K562 (cell line): ENCODE measurements around the gene MAN1B1. TPM values are rescaled to one million over a fixed set of nuclear protein-coding genes. Genes with fewer than 3 reads are reported as not detected.
A peak's percentile ranks its signal among the peaks of the same experiment; 100 is the strongest.

Experiments
- ERF ChIP-seq: fragments of 450-650 bp; formaldehyde crosslinking; IDR thresholded peaks from 2 replicates; pipeline ENCODE4 v1.4.0; 2020; ENCODE audit warnings: mild to moderate bottlenecking, mixed read lengths
- FOSL1 ChIP-seq: fragments of 200-800 bp; sonication (Bioruptor generic); conservative IDR thresholded peaks from 2 replicates; pipeline ENCODE4 v1.6.1; 2016; ENCODE audit warnings: missing genetic modification characterization, missing compliant biosample characterization
- HDAC6 ChIP-seq: IDR thresholded peaks from 2 replicates; pipeline ENCODE4 v1.6.1; 2012; ENCODE audit warnings: low read depth, mild to moderate bottlenecking, control low read depth, inconsistent platforms, low read length, moderate library complexity
- HLTF ChIP-seq: fragments of 450-650 bp; IDR thresholded peaks from 2 replicates; pipeline ENCODE4 v1.6.1; 2016
- HNRNPK ChIP-seq: fragments of 200-400 bp; formaldehyde crosslinking; IDR thresholded peaks from one replicate; pipeline ENCODE4 v1.6.1; 2018; ENCODE audit warnings: mild to moderate bottlenecking, low read depth, low read length; ENCODE audit not compliant: poor library complexity, severe bottlenecking
- MBD1 ChIP-seq: fragments of 250-450 bp; sonication (Bioruptor Pico); IDR thresholded peaks from 2 replicates; pipeline ENCODE4 v1.8.0; 2022; ENCODE audit warnings: inconsistent platforms
- MIER1 ChIP-seq: fragments of 450-650 bp; IDR thresholded peaks from 2 replicates; pipeline ENCODE4 v1.6.1; 2016; ENCODE audit warnings: antibody characterized with exemption, mild to moderate bottlenecking, low read depth
- RBM15 ChIP-seq: fragments of 200-400 bp; formaldehyde crosslinking; IDR thresholded peaks from 2 replicates; pipeline ENCODE4 v1.6.1; 2018; ENCODE audit warnings: mild to moderate bottlenecking, low read length, moderate library complexity; ENCODE audit not compliant: insufficient read depth
- RFX5 ChIP-seq: IDR thresholded peaks from 2 replicates; pipeline ENCODE4 v1.6.1; 2011; ENCODE audit warnings: low read depth, mild to moderate bottlenecking, improper control_type of control experiment, low read length
- RHOXF2B ChIP-seq: fragments of 250-450 bp; sonication (Bioruptor Pico); conservative IDR thresholded peaks from 2 replicates; pipeline ENCODE4 v1.5.1; 2021
- SIX5 ChIP-seq, 2 experiments: IDR thresholded peaks; 2 replicates each; pipeline ENCODE4 v1.6.1; 2011; ENCODE audit warnings: low read length in 2 of 2, borderline replicate concordance in 1 of 2, low read depth in 1 of 2, mild to moderate bottlenecking in 1 of 2, moderate library complexity in 1 of 2; ENCODE audit not compliant: insufficient read depth in 1 of 2
- SMAD3 ChIP-seq: fragments of 450-650 bp; formaldehyde crosslinking; conservative IDR thresholded peaks from 2 replicates; pipeline ENCODE4 v1.4.0; 2020; ENCODE audit warnings: mild to moderate bottlenecking
- TEAD1 ChIP-seq, 2 experiments: fragments of 450-650 bp in 1 of 2; sonication (generic) in 1 of 2; formaldehyde crosslinking; IDR thresholded peaks; 2 replicates each; pipeline versions ENCODE4 v1.4.0 to v1.8.0; 2020 to 2022; ENCODE audit warnings: mild to moderate bottlenecking in 2 of 2, missing genetic modification reagents in 1 of 2
- XRCC4 ChIP-seq: IDR thresholded peaks from one replicate; pipeline ENCODE4 v1.6.1; 2011; ENCODE audit not compliant: insufficient read depth, insufficient read length; ENCODE audit errors: extremely low read depth
- ZC3H8 ChIP-seq: fragments of 450-650 bp; IDR thresholded peaks from 2 replicates; pipeline ENCODE4 v1.6.1; 2017
- ZNF431 ChIP-seq: sonication (generic); formaldehyde crosslinking; IDR thresholded peaks from 2 replicates; pipeline ENCODE4 v1.8.0; 2022; ENCODE audit warnings: mild to moderate bottlenecking, missing genetic modification reagents
- ZNF444 ChIP-seq: fragments of 250-450 bp; sonication (Bioruptor Pico); IDR thresholded peaks from 2 replicates; pipeline ENCODE4 v1.4.0; 2020; ENCODE audit warnings: mild to moderate bottlenecking, moderate library complexity
- ZNF584 ChIP-seq: fragments of 200-800 bp; sonication (Bioruptor generic); IDR thresholded peaks from 2 replicates; pipeline ENCODE4 v1.6.1; 2016; ENCODE audit warnings: low read depth, mild to moderate bottlenecking, missing genetic modification characterization, missing compliant biosample characterization
- ZSCAN29 ChIP-seq: fragments of 450-650 bp; IDR thresholded peaks from 2 replicates; pipeline ENCODE4 v1.6.1; 2017
- polyA plus RNA-seq, 8 experiments: library from polyadenylated mRNA; depleted of rRNA in 4 of 8; stranded (reverse) in 5 of 8; unstranded in 3 of 8; fragments of >200 nt; fragmentation: Nextera tagmentation in 2 of 8; fragmentation: Illumina TruSeq in 1 of 8; extraction: Ambion mirVana in 2 of 8; extraction: Trizol in 1 of 8; gene quantifications; 2 replicates each; pipeline versions ENCODE4 v1.2.1 to v1.2.3, GENCODE V29; 2011 to 2014; ENCODE audit warnings: inconsistent platforms in 1 of 8, missing spikeins in 1 of 8
- total RNA-seq, 7 experiments: library from RNA; depleted of rRNA in 6 of 7; stranded (reverse); fragments of >200 nt in 6 of 7; fragmentation: Illumina TruSeq in 2 of 7; extraction: Trizol in 2 of 7; gene quantifications; 2 replicates each; pipeline versions ENCODE4 v1.2.1 to v1.2.3, GENCODE V29; 2011 to 2021; ENCODE audit warnings: low replicate concordance in 1 of 7
- TF ChIP-seq, protein P1 (sequence below): sonication (generic); formaldehyde crosslinking; IDR thresholded peaks from 2 replicates; pipeline ENCODE4 v1.8.1; 2022; ENCODE audit warnings: missing genetic modification reagents
- TF ChIP-seq, protein P2 (sequence below): fragments of 450-650 bp; IDR thresholded peaks from 2 replicates; pipeline ENCODE4 v1.6.1; 2018; ENCODE audit not compliant: partially characterized antibody
- TF ChIP-seq, protein P3 (sequence below): fragments of 450-650 bp; conservative IDR thresholded peaks from 2 replicates; pipeline ENCODE4 v1.6.1; 2016; ENCODE audit warnings: missing genetic modification characterization, low read depth, mild to moderate bottlenecking, missing compliant biosample characterization, moderate library complexity

Gene MAN1B1
- total and polyA plus RNA-seq, 9 of the 15 experiments (the other 6 are each of a cell fraction or from before 2014, with no cell fraction given) = 0.55 to 36.6 (median 27.3) TPM

- TF ChIP-seq, protein P1, sequence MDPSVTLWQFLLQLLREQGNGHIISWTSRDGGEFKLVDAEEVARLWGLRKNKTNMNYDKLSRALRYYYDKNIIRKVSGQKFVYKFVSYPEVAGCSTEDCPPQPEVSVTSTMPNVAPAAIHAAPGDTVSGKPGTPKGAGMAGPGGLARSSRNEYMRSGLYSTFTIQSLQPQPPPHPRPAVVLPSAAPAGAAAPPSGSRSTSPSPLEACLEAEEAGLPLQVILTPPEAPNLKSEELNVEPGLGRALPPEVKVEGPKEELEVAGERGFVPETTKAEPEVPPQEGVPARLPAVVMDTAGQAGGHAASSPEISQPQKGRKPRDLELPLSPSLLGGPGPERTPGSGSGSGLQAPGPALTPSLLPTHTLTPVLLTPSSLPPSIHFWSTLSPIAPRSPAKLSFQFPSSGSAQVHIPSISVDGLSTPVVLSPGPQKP (CRISPR knock-in tag) = no peak
- no peak for TF ChIP-seq ZNF431 (CRISPR knock-in tag)
- TF ChIP-seq HDAC6 = no peak
- no peak for TF ChIP-seq RHOXF2B (CRISPR knock-in tag)
- TF ChIP-seq HLTF = no peak
- no peak for TF ChIP-seq ZSCAN29
- TF ChIP-seq, protein P2, sequence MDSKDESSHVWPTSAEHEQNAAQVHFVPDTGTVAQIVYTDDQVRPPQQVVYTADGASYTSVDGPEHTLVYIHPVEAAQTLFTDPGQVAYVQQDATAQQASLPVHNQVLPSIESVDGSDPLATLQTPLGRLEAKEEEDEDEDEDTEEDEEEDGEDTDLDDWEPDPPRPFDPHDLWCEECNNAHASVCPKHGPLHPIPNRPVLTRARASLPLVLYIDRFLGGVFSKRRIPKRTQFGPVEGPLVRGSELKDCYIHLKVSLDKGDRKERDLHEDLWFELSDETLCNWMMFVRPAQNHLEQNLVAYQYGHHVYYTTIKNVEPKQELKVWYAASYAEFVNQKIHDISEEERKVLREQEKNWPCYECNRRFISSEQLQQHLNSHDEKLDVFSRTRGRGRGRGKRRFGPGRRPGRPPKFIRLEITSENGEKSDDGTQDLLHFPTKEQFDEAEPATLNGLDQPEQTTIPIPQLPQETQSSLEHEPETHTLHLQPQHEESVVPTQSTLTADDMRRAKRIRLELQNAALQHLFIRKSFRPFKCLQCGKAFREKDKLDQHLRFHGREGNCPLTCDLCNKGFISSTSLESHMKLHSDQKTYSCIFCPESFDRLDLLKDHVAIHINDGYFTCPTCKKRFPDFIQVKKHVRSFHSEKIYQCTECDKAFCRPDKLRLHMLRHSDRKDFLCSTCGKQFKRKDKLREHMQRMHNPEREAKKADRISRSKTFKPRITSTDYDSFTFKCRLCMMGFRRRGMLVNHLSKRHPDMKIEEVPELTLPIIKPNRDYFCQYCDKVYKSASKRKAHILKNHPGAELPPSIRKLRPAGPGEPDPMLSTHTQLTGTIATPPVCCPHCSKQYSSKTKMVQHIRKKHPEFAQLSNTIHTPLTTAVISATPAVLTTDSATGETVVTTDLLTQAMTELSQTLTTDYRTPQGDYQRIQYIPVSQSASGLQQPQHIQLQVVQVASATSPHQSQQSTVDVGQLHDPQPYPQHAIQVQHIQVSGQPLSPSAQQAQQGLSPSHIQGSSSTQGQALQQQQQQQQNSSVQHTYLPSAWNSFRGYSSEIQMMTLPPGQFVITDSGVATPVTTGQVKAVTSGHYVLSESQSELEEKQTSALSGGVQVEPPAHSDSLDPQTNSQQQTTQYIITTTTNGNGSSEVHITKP = no peak
- TF ChIP-seq ZNF584 (CRISPR knock-in tag) = peak; percentile 66; the same call in 1 of the 2 replicates
- no peak for TF ChIP-seq RFX5
- no peak for TF ChIP-seq ZNF444 (CRISPR knock-in tag)
- no peak for TF ChIP-seq ERF (CRISPR knock-in tag)
- TF ChIP-seq XRCC4 = no peak
- TF ChIP-seq ZC3H8 = no peak
- no peak for TF ChIP-seq TEAD1 (CRISPR knock-in tag; IDR thresholded peaks at IDR 0.05)
- TF ChIP-seq MBD1 (CRISPR knock-in tag) = no peak
- no peak for TF ChIP-seq SMAD3
- TF ChIP-seq, protein P3, sequence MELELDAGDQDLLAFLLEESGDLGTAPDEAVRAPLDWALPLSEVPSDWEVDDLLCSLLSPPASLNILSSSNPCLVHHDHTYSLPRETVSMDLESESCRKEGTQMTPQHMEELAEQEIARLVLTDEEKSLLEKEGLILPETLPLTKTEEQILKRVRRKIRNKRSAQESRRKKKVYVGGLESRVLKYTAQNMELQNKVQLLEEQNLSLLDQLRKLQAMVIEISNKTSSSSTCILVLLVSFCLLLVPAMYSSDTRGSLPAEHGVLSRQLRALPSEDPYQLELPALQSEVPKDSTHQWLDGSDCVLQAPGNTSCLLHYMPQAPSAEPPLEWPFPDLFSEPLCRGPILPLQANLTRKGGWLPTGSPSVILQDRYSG (tag) = no peak; the same call in 1 of the 2 replicates
- no peak for TF ChIP-seq SIX5 (IDR thresholded peaks at IDR 0.05; ENCODE audit: borderline replicate concordance in 1 of 2, insufficient read depth in 1 of 2, low read depth in 1 of 2, low read length in 2 of 2)
- no peak; the same call in 1 of the 2 replicates for TF ChIP-seq FOSL1 (tag)
- no peak for TF ChIP-seq HNRNPK
- TF ChIP-seq RBM15 = no peak
- no peak for TF ChIP-seq MIER1
Observed at GRCh38 chr9:137075275-137075775, 11.5 kb upstream of the MAN1B1 start (continued).
